ENCODE measurements around the gene RASA3. TPM values are rescaled to one million over a fixed set of nuclear protein-coding genes. Genes with fewer than 3 reads are reported as not detected.
"Not testable (repeated sequence)": the region's sequence is repeated elsewhere in the genome, so short reads cannot be mapped to it uniquely, and the experiment has no call there.

RASA3 gene
- total RNA-seq, 1 donor from 2014 or later: 41.1 TPM

DNA sequence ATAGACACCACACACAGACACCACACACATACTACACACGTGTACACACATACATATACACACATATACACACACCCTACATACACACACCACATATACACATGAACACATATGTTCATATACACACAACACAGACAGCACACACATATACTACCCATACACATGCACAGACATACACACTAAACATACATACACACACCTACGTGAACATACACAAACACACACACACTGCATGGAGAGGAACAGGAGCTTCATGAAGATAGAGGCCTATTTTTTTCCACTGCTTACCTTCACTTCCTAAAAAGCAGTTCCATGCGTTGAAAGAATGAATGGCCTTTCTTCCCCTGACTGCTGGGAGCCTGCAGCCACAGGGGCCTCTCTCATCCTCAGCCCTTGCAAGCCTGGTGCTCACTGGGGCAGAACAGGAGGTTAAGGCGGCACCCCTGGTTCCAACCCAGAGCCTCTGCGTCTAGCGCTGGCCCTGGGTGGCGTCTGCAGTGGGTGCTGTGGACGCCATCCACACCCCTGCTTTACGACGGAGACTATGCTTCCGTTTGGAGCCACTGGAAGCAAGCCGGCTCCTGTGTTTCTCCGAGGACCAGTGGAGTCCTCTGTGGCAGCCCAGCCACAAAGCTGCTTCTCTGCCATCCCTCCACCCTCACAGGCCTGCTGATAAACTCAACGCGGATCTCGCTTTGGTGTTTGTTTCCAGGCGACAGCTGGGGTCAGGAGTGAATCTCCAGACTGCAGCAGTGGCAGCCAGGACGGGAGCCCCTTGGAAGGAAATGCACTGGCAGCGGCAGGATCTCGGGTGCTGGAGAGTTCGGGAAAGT lies 1.9 kb upstream of the RASA3 start:
- peaks cover 19% of the 10 kb centered on the region for H3K4me1 ChIP-seq (ENCODE audit: insufficient read depth, low read length)
- peaks cover 4% of the 10 kb centered on the region for H3K36me3 Mint-ChIP-seq (ENCODE audit: low read depth, unreplicated experiment)
- no peak overlapping the region for H3K4me3 ChIP-seq (ENCODE audit: insufficient read depth, low read depth, low read length)
- no peak overlapping the region for H3K27ac Mint-ChIP-seq (ENCODE audit: unreplicated experiment)
- peaks cover 10% of the 10 kb centered on the region for H3K4me1 Mint-ChIP-seq (ENCODE audit: low read depth, unreplicated experiment)
- FAIRE-seq (no peak), DNase-seq (ENCODE audit: low read depth) (no peak)
- H3K27me3 Mint-ChIP-seq (ENCODE audit: low read depth, unreplicated experiment): peaks cover 7% of the 10 kb centered on the region
- H3K79me2 ChIP-seq (ENCODE audit: insufficient read depth, low read length): peaks cover 29% of the 10 kb centered on the region
- no peak overlapping the region for H3K4me2 ChIP-seq (ENCODE audit: low read length)
- H3K9ac ChIP-seq (ENCODE audit: low read length): no peak overlapping the region
- H3K9me3 ChIP-seq (ENCODE audit: insufficient read depth, low read depth, low read length): no peaks in the 10 kb centered on the region
- peak overlapping the region; percentile 46 for H3K4me3 Mint-ChIP-seq (ENCODE audit: unreplicated experiment)
- TF ChIP-seq, protein P1, sequence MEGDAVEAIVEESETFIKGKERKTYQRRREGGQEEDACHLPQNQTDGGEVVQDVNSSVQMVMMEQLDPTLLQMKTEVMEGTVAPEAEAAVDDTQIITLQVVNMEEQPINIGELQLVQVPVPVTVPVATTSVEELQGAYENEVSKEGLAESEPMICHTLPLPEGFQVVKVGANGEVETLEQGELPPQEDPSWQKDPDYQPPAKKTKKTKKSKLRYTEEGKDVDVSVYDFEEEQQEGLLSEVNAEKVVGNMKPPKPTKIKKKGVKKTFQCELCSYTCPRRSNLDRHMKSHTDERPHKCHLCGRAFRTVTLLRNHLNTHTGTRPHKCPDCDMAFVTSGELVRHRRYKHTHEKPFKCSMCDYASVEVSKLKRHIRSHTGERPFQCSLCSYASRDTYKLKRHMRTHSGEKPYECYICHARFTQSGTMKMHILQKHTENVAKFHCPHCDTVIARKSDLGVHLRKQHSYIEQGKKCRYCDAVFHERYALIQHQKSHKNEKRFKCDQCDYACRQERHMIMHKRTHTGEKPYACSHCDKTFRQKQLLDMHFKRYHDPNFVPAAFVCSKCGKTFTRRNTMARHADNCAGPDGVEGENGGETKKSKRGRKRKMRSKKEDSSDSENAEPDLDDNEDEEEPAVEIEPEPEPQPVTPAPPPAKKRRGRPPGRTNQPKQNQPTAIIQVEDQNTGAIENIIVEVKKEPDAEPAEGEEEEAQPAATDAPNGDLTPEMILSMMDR (IDR thresholded peaks at IDR 0.05; ENCODE audit: insufficient read depth, low read depth, low read length): no peak
- no peak for TF ChIP-seq EZH2 (IDR thresholded peaks at IDR 0.05; ENCODE audit: insufficient read depth, low read length)
- no peaks in the 10 kb centered on the region for H3K36me3 ChIP-seq (ENCODE audit: insufficient read depth, low read length)
- H3K27me3 ChIP-seq (ENCODE audit: insufficient read depth, low read length): no peaks in the 10 kb centered on the region
- H4K20me1 ChIP-seq (ENCODE audit: insufficient read depth, low read length): peaks cover 26% of the 10 kb centered on the region
- H3K9me3 Mint-ChIP-seq (ENCODE audit: unreplicated experiment): peaks cover 3% of the 10 kb centered on the region
- no peak overlapping the region for H3K27ac ChIP-seq (ENCODE audit: low read depth, low read length)
- no peak overlapping the region for H2AFZ ChIP-seq (ENCODE audit: low read depth, low read length)

DNA sequence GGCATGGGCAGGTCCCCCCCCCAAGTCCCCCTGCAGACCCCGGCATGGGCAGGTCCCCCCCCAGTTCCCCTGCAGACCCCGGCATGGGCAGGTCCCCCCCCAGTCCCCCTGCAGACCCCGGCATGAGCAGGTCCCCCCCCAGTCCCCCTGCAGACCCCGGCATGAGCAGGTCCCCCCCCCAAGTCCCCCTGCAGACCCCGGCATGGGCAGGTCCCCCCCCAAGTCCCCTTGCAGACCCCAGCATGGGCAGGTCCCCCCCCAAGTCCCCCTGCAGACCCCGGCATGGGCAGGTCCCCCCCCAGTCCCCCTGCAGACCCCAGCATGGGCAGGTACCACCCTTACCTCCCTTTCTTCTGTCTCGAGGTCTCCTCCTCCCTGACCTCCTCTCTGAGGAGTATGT lies 1.1 kb upstream of the RASA3 start:
- H3K27ac ChIP-seq (ENCODE audit: low read depth, low read length); H3K27me3 ChIP-seq (ENCODE audit: insufficient read depth, low read length); H3K9me3 ChIP-seq (ENCODE audit: insufficient read depth, low read depth, low read length); DNase-seq (ENCODE audit: low read depth); H3K9ac ChIP-seq (ENCODE audit: low read length); H3K36me3 ChIP-seq (ENCODE audit: insufficient read depth, low read length); H3K9me3 Mint-ChIP-seq (ENCODE audit: unreplicated experiment); H3K4me2 ChIP-seq (ENCODE audit: low read length); H3K4me3 ChIP-seq (ENCODE audit: insufficient read depth, low read depth, low read length); H2AFZ ChIP-seq (ENCODE audit: low read depth, low read length); H3K36me3 Mint-ChIP-seq (ENCODE audit: low read depth, unreplicated experiment); H3K27me3 Mint-ChIP-seq (ENCODE audit: low read depth, unreplicated experiment); FAIRE-seq; H3K27ac Mint-ChIP-seq (ENCODE audit: unreplicated experiment): not testable (repeated sequence)
- Mint-ChIP-seq H3K4me1 (ENCODE audit: low read depth, unreplicated experiment) (peaks cover 17% of the 10 kb centered on the region), H3K4me3 (ENCODE audit: unreplicated experiment) (peak overlapping the region; percentile 46)
- Histone ChIP-seq H3K4me1 (ENCODE audit: insufficient read depth, low read length) (peaks cover 26% of the 10 kb centered on the region), H4K20me1 (ENCODE audit: insufficient read depth, low read length) (peaks cover 26% of the 10 kb centered on the region), H3K79me2 (ENCODE audit: insufficient read depth, low read length) (peaks cover 36% of the 10 kb centered on the region)

DNA sequence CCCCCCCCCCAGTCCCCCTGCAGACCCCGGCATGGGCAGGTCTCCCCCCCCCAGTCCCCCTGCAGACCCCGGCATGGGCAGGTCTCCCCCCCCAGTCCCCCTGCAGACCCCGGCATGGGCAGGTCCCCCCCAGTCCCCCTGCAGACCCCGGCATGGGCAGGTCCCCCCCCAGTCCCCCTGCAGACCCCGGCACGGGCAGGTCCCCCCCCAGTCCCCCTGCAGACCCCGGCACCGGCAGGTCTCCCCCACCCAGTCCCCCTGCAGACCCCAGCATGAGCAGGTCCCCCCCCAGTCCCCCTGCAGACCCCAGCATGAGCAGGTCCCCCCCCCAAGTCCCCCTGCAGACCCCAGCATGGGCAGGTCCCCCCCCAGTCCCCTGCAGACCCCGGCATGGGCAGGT lies 703 bp upstream of the RASA3 start:
- not testable (repeated sequence) for H3K4me3 ChIP-seq (ENCODE audit: insufficient read depth, low read depth, low read length); H3K27me3 ChIP-seq (ENCODE audit: insufficient read depth, low read length); H3K4me3 Mint-ChIP-seq (ENCODE audit: unreplicated experiment); H3K9me3 Mint-ChIP-seq (ENCODE audit: unreplicated experiment); H3K4me2 ChIP-seq (ENCODE audit: low read length); H2AFZ ChIP-seq (ENCODE audit: low read depth, low read length); H3K36me3 ChIP-seq (ENCODE audit: insufficient read depth, low read length); H3K9ac ChIP-seq (ENCODE audit: low read length); H3K9me3 ChIP-seq (ENCODE audit: insufficient read depth, low read depth, low read length); H3K27ac Mint-ChIP-seq (ENCODE audit: unreplicated experiment); FAIRE-seq; H3K27me3 Mint-ChIP-seq (ENCODE audit: low read depth, unreplicated experiment); H3K27ac ChIP-seq (ENCODE audit: low read depth, low read length); H3K36me3 Mint-ChIP-seq (ENCODE audit: low read depth, unreplicated experiment); DNase-seq (ENCODE audit: low read depth)
- Histone ChIP-seq H3K4me1 (ENCODE audit: insufficient read depth, low read length) (peaks cover 31% of the 10 kb centered on the region), H3K79me2 (ENCODE audit: insufficient read depth, low read length) (peaks cover 40% of the 10 kb centered on the region), H4K20me1 (ENCODE audit: insufficient read depth, low read length) (peaks cover 30% of the 10 kb centered on the region)
- H3K4me1 Mint-ChIP-seq (ENCODE audit: low read depth, unreplicated experiment): peaks cover 21% of the 10 kb centered on the region

Measured in astrocyte (in vitro differentiated cells and primary cell).